Measurements from ENCODE around the gene GLT1D1. TPM values are rescaled to one million over a fixed set of nuclear protein-coding genes. Genes with fewer than 3 reads are reported as not detected.

Gene GLT1D1
- total and polyA plus RNA-seq, 2 experiments from 2014 or later = 1.4 to 4.4 TPM

DNA sequence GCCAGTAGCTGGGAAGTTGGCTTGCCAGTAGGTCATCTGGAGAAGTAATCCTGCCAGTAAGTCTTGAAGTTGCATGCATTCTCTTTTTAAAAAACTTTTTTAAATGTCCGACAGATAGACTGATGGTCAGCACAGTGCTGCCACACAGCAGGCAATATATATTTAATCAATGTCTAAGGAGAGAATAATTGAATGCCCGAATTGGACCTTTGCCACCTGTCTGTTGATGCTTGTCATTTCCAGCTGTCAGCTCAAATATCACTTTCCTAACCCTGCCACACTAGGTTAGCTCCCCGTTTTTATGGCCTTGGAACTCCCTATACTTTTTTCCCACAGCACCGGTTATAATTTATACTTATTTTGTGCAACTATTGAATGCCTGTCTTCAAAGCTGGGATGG is 27.4 kb upstream of the GLT1D1 start:
- Histone ChIP-seq H3K4me3 (no peak overlapping the region), H3K36me3 (ENCODE audit: insufficient read depth) (no peaks in the 10 kb centered on the region; the same call in 1 of the 2 replicates), H3K9me2 (ENCODE audit: insufficient read depth) (no peaks in the 10 kb centered on the region), H4K20me1 (replicated peaks; ENCODE audit: insufficient read depth) (peaks cover 4% of the 10 kb centered on the region; the same call in 1 of the 2 replicates), H3K27ac (ENCODE audit: low read depth) (no peak overlapping the region), H3K79me2 (replicated peaks; ENCODE audit: insufficient read depth) (peaks cover 23% of the 10 kb centered on the region), H3K4me2 (no peak overlapping the region), H3K4me1 (ENCODE audit: insufficient read depth) (no peaks in the 10 kb centered on the region), H3F3A (replicated peaks; ENCODE audit: low read depth) (no peaks in the 10 kb centered on the region), H3K27me3 (ENCODE audit: insufficient read depth) (no peaks in the 10 kb centered on the region), H2AFZ (no peak overlapping the region)
- Mint-ChIP-seq H3K9me3 (peaks cover 75% of the 10 kb centered on the region), H3K36me3 (ENCODE audit: low read depth) (peaks cover 34% of the 10 kb centered on the region), H3K4me3 (no peak overlapping the region), H3K27me3 (ENCODE audit: insufficient read depth, low read depth, poor library complexity) (no peaks in the 10 kb centered on the region), H3K4me1 (peaks cover 13% of the 10 kb centered on the region), H3K27ac (no peak overlapping the region)
- DNase-seq (ENCODE audit: low spot score) (no peak), ATAC-seq (no peak)
- TF ChIP-seq POLR2AphosphoS5 (IDR thresholded peaks at IDR 0.05; ENCODE audit: low read depth) (no peak), ZNF331 (CRISPR knock-in tag; IDR thresholded peaks at IDR 0.05; ENCODE audit: low read depth) (no peak), ZNF114 (CRISPR knock-in tag; IDR thresholded peaks at IDR 0.05) (no peak), STAT1 (IDR thresholded peaks at IDR 0.05; ENCODE audit: unreplicated experiment) (no peak), CREB1 (CRISPR knock-in tag; IDR thresholded peaks at IDR 0.05; ENCODE audit: low read depth) (no peak), JUNB (IDR thresholded peaks at IDR 0.05; ENCODE audit: unreplicated experiment) (no peak), EZH2phosphoT487 (IDR thresholded peaks at IDR 0.05; ENCODE audit: unreplicated experiment) (no peak), NANOG (IDR thresholded peaks at IDR 0.05; ENCODE audit: borderline replicate concordance) (no peak), EZH2 (IDR thresholded peaks at IDR 0.05; ENCODE audit: low read depth, unreplicated experiment) (no peak)
- TF ChIP-seq, protein P1, sequence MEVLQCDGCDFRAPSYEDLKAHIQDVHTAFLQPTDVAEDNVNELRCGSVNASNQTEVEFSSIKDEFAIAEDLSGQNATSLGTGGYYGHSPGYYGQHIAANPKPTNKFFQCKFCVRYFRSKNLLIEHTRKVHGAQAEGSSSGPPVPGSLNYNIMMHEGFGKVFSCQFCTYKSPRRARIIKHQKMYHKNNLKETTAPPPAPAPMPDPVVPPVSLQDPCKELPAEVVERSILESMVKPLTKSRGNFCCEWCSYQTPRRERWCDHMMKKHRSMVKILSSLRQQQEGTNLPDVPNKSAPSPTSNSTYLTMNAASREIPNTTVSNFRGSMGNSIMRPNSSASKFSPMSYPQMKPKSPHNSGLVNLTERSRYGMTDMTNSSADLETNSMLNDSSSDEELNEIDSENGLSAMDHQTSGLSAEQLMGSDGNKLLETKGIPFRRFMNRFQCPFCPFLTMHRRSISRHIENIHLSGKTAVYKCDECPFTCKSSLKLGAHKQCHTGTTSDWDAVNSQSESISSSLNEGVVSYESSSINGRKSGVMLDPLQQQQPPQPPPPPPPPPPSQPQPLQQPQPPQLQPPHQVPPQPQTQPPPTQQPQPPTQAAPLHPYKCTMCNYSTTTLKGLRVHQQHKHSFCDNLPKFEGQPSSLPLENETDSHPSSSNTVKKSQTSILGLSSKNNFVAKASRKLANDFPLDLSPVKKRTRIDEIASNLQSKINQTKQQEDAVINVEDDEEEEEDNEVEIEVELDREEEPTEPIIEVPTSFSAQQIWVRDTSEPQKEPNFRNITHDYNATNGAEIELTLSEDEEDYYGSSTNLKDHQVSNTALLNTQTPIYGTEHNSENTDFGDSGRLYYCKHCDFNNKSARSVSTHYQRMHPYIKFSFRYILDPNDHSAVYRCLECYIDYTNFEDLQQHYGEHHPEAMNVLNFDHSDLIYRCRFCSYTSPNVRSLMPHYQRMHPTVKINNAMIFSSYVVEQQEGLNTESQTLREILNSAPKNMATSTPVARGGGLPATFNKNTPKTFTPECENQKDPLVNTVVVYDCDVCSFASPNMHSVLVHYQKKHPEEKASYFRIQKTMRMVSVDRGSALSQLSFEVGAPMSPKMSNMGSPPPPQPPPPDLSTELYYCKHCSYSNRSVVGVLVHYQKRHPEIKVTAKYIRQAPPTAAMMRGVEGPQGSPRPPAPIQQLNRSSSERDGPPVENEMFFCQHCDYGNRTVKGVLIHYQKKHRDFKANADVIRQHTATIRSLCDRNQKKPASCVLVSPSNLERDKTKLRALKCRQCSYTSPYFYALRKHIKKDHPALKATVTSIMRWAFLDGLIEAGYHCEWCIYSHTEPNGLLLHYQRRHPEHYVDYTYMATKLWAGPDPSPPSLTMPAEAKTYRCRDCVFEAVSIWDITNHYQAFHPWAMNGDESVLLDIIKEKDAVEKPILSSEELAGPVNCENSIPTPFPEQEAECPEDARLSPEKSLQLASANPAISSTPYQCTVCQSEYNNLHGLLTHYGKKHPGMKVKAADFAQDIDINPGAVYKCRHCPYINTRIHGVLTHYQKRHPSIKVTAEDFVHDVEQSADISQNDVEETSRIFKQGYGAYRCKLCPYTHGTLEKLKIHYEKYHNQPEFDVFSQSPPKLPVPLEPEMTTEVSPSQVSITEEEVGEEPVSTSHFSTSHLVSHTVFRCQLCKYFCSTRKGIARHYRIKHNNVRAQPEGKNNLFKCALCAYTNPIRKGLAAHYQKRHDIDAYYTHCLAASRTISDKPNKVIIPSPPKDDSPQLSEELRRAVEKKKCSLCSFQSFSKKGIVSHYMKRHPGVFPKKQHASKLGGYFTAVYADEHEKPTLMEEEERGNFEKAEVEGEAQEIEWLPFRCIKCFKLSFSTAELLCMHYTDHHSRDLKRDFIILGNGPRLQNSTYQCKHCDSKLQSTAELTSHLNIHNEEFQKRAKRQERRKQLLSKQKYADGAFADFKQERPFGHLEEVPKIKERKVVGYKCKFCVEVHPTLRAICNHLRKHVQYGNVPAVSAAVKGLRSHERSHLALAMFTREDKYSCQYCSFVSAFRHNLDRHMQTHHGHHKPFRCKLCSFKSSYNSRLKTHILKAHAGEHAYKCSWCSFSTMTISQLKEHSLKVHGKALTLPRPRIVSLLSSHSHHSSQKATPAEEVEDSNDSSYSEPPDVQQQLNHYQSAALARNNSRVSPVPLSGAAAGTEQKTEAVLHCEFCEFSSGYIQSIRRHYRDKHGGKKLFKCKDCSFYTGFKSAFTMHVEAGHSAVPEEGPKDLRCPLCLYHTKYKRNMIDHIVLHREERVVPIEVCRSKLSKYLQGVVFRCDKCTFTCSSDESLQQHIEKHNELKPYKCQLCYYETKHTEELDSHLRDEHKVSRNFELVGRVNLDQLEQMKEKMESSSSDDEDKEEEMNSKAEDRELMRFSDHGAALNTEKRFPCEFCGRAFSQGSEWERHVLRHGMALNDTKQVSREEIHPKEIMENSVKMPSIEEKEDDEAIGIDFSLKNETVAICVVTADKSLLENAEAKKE (CRISPR knock-in tag; IDR thresholded peaks at IDR 0.05) = no peak
- TF ChIP-seq, protein P2, sequence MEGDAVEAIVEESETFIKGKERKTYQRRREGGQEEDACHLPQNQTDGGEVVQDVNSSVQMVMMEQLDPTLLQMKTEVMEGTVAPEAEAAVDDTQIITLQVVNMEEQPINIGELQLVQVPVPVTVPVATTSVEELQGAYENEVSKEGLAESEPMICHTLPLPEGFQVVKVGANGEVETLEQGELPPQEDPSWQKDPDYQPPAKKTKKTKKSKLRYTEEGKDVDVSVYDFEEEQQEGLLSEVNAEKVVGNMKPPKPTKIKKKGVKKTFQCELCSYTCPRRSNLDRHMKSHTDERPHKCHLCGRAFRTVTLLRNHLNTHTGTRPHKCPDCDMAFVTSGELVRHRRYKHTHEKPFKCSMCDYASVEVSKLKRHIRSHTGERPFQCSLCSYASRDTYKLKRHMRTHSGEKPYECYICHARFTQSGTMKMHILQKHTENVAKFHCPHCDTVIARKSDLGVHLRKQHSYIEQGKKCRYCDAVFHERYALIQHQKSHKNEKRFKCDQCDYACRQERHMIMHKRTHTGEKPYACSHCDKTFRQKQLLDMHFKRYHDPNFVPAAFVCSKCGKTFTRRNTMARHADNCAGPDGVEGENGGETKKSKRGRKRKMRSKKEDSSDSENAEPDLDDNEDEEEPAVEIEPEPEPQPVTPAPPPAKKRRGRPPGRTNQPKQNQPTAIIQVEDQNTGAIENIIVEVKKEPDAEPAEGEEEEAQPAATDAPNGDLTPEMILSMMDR (conservative IDR thresholded peaks at IDR 0.05; ENCODE audit: low read depth in 2 of 2) = no peak
- TF ChIP-seq, protein P3, sequence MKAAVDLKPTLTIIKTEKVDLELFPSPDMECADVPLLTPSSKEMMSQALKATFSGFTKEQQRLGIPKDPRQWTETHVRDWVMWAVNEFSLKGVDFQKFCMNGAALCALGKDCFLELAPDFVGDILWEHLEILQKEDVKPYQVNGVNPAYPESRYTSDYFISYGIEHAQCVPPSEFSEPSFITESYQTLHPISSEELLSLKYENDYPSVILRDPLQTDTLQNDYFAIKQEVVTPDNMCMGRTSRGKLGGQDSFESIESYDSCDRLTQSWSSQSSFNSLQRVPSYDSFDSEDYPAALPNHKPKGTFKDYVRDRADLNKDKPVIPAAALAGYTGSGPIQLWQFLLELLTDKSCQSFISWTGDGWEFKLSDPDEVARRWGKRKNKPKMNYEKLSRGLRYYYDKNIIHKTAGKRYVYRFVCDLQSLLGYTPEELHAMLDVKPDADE (IDR thresholded peaks at IDR 0.05) = no peak
- TF ChIP-seq, protein P4, sequence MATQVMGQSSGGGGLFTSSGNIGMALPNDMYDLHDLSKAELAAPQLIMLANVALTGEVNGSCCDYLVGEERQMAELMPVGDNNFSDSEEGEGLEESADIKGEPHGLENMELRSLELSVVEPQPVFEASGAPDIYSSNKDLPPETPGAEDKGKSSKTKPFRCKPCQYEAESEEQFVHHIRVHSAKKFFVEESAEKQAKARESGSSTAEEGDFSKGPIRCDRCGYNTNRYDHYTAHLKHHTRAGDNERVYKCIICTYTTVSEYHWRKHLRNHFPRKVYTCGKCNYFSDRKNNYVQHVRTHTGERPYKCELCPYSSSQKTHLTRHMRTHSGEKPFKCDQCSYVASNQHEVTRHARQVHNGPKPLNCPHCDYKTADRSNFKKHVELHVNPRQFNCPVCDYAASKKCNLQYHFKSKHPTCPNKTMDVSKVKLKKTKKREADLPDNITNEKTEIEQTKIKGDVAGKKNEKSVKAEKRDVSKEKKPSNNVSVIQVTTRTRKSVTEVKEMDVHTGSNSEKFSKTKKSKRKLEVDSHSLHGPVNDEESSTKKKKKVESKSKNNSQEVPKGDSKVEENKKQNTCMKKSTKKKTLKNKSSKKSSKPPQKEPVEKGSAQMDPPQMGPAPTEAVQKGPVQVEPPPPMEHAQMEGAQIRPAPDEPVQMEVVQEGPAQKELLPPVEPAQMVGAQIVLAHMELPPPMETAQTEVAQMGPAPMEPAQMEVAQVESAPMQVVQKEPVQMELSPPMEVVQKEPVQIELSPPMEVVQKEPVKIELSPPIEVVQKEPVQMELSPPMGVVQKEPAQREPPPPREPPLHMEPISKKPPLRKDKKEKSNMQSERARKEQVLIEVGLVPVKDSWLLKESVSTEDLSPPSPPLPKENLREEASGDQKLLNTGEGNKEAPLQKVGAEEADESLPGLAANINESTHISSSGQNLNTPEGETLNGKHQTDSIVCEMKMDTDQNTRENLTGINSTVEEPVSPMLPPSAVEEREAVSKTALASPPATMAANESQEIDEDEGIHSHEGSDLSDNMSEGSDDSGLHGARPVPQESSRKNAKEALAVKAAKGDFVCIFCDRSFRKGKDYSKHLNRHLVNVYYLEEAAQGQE (IDR thresholded peaks at IDR 0.05; ENCODE audit: unreplicated experiment) = no peak
